ENCODE data around the gene CADM3. TPM values are rescaled to one million over a fixed set of nuclear protein-coding genes. Genes with fewer than 3 reads are reported as not detected.

CADM3 gene
- polyA plus RNA-seq, 3 donors = not detected

GRCh38 chr1:159163614-159164228 is 7.7 kb upstream of the CADM3 start:
- Mint-ChIP-seq H3K4me1 (peaks cover 10% of the 10 kb centered on the region), H3K27ac (no peak overlapping the region), H3K27me3 (ENCODE audit: low read depth in 3 of 3) (peaks cover 13 to 32% (median 25%) of the 10 kb centered on the region in 3 donors), H3K36me3 (no peaks in the 10 kb centered on the region), H3K4me3 (no peak overlapping the region), H3K9me3 (no peaks in the 10 kb centered on the region)
- Histone ChIP-seq H3K4me3 (replicated peaks in 1 of 3; ENCODE audit: low read depth in 2 of 3, low read length in 3 of 3) (no peak overlapping the region), H3K4me1 (ENCODE audit: control insufficient read depth in 1 of 2, insufficient read depth in 2 of 2, low read length in 2 of 2) (peaks cover 0 to 3% of the 10 kb centered on the region in 2 donors), H3K9ac (ENCODE audit: insufficient read depth, low read length, poor library complexity, severe bottlenecking) (no peak overlapping the region), H3K36me3 (replicated peaks in 1 of 2; ENCODE audit: control insufficient read depth in 1 of 2, insufficient read depth in 2 of 2, low read length in 2 of 2) (no peaks in the 10 kb centered on the region), H3K4me2 (replicated peaks; ENCODE audit: extremely low read depth, low read length, poor library complexity, severe bottlenecking) (no peak overlapping the region), H3K27me3 (ENCODE audit: control insufficient read depth in 2 of 2, insufficient read depth in 2 of 2, low read length in 2 of 2) (peaks cover 32 to 39% of the 10 kb centered on the region in 2 donors), H3K79me2 (ENCODE audit: insufficient read depth, low read length) (no peaks in the 10 kb centered on the region), H4K20me1 (ENCODE audit: insufficient read depth, low read length) (no peaks in the 10 kb centered on the region), H2AFZ (ENCODE audit: insufficient read depth, low read depth, low read length, poor library complexity, severe bottlenecking) (no peak overlapping the region), H3K9me3 (replicated peaks in 1 of 2; ENCODE audit: control insufficient read depth in 1 of 2, insufficient read depth in 1 of 2, low read length in 2 of 2) (no peaks in the 10 kb centered on the region), H3K27ac (ENCODE audit: low read depth in 1 of 2, low read length in 2 of 2) (no peak overlapping the region)
- no peak for DNase-seq
- intact Hi-C loops (cut with micrococcal nuclease) = loop anchor here (5.0 kb wide), 3 partner anchors 34 to 729 kb away; no protein-coding TSS in a partner anchor
- TF ChIP-seq, protein P1, sequence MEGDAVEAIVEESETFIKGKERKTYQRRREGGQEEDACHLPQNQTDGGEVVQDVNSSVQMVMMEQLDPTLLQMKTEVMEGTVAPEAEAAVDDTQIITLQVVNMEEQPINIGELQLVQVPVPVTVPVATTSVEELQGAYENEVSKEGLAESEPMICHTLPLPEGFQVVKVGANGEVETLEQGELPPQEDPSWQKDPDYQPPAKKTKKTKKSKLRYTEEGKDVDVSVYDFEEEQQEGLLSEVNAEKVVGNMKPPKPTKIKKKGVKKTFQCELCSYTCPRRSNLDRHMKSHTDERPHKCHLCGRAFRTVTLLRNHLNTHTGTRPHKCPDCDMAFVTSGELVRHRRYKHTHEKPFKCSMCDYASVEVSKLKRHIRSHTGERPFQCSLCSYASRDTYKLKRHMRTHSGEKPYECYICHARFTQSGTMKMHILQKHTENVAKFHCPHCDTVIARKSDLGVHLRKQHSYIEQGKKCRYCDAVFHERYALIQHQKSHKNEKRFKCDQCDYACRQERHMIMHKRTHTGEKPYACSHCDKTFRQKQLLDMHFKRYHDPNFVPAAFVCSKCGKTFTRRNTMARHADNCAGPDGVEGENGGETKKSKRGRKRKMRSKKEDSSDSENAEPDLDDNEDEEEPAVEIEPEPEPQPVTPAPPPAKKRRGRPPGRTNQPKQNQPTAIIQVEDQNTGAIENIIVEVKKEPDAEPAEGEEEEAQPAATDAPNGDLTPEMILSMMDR (IDR thresholded peaks at IDR 0.05) = no peak
- WGBS (ENCODE audit: insufficient coverage) = 94% methylated on average over 7 of the region's 9 CpGs

- intact Hi-C loops (cut with micrococcal nuclease) = no loop called here
- 57% methylated on average over 3 of the region's 4 CpGs for WGBS (ENCODE audit: insufficient coverage)
Measured at GRCh38 chr1:159168043-159168442, 3.4 kb upstream of the CADM3 start.

More at GRCh38 chr1:159168043-159168442, 3.4 kb upstream of the CADM3 start:
- H4K20me1 ChIP-seq (ENCODE audit: insufficient read depth, low read length) = no peaks in the 10 kb centered on the region
- H3K36me3 ChIP-seq (replicated peaks in 1 of 2; ENCODE audit: control insufficient read depth in 1 of 2, insufficient read depth in 2 of 2, low read length in 2 of 2) = no peaks in the 10 kb centered on the region
- H3K9me3 ChIP-seq (replicated peaks in 1 of 2; ENCODE audit: control insufficient read depth in 1 of 2, insufficient read depth in 1 of 2, low read length in 2 of 2) = peaks cover 0 to 16% of the 10 kb centered on the region in 2 donors
- no peak overlapping the region for H3K27ac ChIP-seq (ENCODE audit: low read depth in 1 of 2, low read length in 2 of 2)
- H3K79me2 ChIP-seq (ENCODE audit: insufficient read depth, low read length) = no peaks in the 10 kb centered on the region
- TF ChIP-seq, protein P1 (IDR thresholded peaks at IDR 0.05) = no peak
- no peak overlapping the region for H3K27ac Mint-ChIP-seq
- H3K9ac ChIP-seq (ENCODE audit: insufficient read depth, low read length, poor library complexity, severe bottlenecking) = no peak overlapping the region
- H3K4me2 ChIP-seq (replicated peaks; ENCODE audit: extremely low read depth, low read length, poor library complexity, severe bottlenecking) = no peak overlapping the region
- no peak for DNase-seq
- peaks cover 14 to 17% of the 10 kb centered on the region in 2 donors for H3K4me1 ChIP-seq (ENCODE audit: control insufficient read depth in 1 of 2, insufficient read depth in 2 of 2, low read length in 2 of 2)
- H3K27me3 Mint-ChIP-seq (ENCODE audit: low read depth in 3 of 3) = peaks cover 47 to 69% (median 61%) of the 10 kb centered on the region in 3 donors
- no peak overlapping the region for H2AFZ ChIP-seq (ENCODE audit: insufficient read depth, low read depth, low read length, poor library complexity, severe bottlenecking)
- H3K4me3 Mint-ChIP-seq = peak overlapping the region in 1 of 2 donors; percentile 52
- no peak overlapping the region for H3K4me3 ChIP-seq (replicated peaks in 1 of 3; ENCODE audit: low read depth in 2 of 3, low read length in 3 of 3)
- H3K36me3 Mint-ChIP-seq = peaks cover 0 to 3% of the 10 kb centered on the region in 2 donors
- H3K4me1 Mint-ChIP-seq = peaks cover 18% of the 10 kb centered on the region
- H3K9me3 Mint-ChIP-seq = peaks cover 0 to 7% (median 3%) of the 10 kb centered on the region in 7 donors
- peaks cover 64 to 69% of the 10 kb centered on the region in 2 donors for H3K27me3 ChIP-seq (ENCODE audit: control insufficient read depth in 2 of 2, insufficient read depth in 2 of 2, low read length in 2 of 2)
